Right cardiac atrium (tissue), 5 donors: Measurements from ENCODE around the gene IGFN1. TPM values are rescaled to one million over a fixed set of nuclear protein-coding genes. Genes with fewer than 3 reads are reported as not detected.

Experiments used
- ATAC-seq, 2 donors: fragments of 200-7000 bp; cut with Tn5 transposase; one replicate each; pipeline versions ENCODE4 v1.8.0 to v1.9.1; 2020; ENCODE audit warnings: moderate library complexity in 2 of 2, mild to moderate bottlenecking in 1 of 2
- DNase-seq, 3 donors: peaks; one replicate each; pipeline ENCODE4 v3.0.0-alpha.2; 2020
- H3K27ac ChIP-seq: one replicate; pipeline ENCODE4 v1.5.1; 2013; ENCODE audit warnings: mild to moderate bottlenecking, low read length, control low read depth, moderate library complexity
- H3K27me3 ChIP-seq: one replicate; pipeline ENCODE4 v1.6.1; 2013; ENCODE audit not compliant: control insufficient read depth, insufficient read depth
- H3K4me1 ChIP-seq: one replicate; pipeline ENCODE4 v1.6.1; 2013; ENCODE audit warnings: low read length; ENCODE audit not compliant: control insufficient read depth, insufficient read depth
- H3K4me3 ChIP-seq: one replicate; pipeline ENCODE4 v1.5.1; 2013; ENCODE audit warnings: low read length, control low read depth
- H3K9me3 ChIP-seq: one replicate; pipeline ENCODE4 v1.6.1; 2013; ENCODE audit warnings: low read length; ENCODE audit not compliant: control insufficient read depth
- WGBS: extraction: QIAGEN DNeasy Blood & Tissue Kit; methylation state at CpG from one replicate; pipeline ENCODE4 v1.1.7; 2013; 5-methylcytosine and 5-hydroxymethylcytosine counted together
- intact Hi-C, 4 donors: fragments of 100-400 bp; cut with DNase I; formaldehyde crosslinking; loops; one replicate each; pipeline versions ENCODE4 v1.11.0 to v1.14.0; 2022 to 2023
- polyA plus RNA-seq: library from polyadenylated mRNA; stranded (reverse); fragments of 200-250 nt; gene quantifications from one replicate; pipeline ENCODE4 v1.2.3, GENCODE V29; 2013
- total RNA-seq, 4 donors: library from RNA; stranded (reverse); fragmentation: NEBNext Ultra II Directional; extraction: Animal tissue kit (Norgen Biotek cat#: 25700); gene quantifications; one replicate each; pipeline ENCODE4 v1.2.1, GENCODE V29; 2021
- donor health status: healthy with polysubstance abuse.
- donor health status: DM: no; HTN: yes; CAD: no.
- donor health status: DM: no; HTN: no; CAD: no.
- donor health status: DM: no; HTN: yes; CAD: no; lungs with severe emphysema.
- donor health status: DM: yes; HTN: yes; CAD: no.

The IGFN1 gene
- total and polyA plus RNA-seq, 5 donors: 0.14 to 1.6 (median 0.54) TPM

DNA sequence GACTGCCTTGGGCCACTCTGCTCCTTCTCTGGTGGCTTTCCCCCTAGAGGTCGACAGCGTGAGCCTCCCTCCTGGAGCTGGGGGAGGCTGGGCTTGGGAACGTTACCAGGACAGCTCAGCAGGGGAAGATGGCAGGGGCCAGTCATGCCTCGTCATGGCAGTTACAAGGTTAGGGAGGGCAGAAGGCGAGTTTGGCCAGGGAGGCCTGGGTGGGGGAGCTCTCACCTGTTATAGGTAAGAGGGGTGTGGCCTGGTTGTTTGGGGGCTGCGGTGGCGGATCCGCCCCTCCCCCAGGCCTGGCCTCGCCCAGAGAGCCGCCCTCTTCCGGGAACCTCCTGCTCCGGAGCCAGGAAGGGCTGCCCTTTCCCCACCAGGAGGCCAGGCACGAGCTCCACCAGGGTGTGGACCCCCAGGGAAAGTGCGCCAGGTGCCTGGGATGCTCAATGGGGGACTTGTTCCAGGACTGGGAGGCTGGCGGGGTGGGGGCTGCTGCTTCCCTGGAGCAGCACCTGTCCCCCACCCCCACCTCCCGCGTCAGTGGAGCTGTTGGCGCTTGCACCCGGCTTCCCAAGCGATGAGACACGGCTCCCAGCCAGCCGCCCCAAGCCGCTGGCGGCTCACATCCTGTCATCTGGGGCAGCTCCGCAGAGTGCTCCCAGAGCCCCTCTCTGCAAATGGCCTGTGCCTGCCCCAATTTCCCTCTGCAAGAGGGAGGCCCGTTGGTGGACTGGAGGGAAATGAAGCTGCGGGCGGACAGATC lies 69.0 kb downstream of the IGFN1 start:
- H3K4me1 ChIP-seq: no peaks in the 10 kb centered on the region
- H3K27ac ChIP-seq: no peak overlapping the region
- H3K4me3 ChIP-seq: no peak overlapping the region
- WGBS: 8% methylated on average over 28 of the region's 28 CpGs
- H3K9me3 ChIP-seq: no peaks in the 10 kb centered on the region
- peak; percentile 42 to 68 for ATAC-seq
- no peaks in the 10 kb centered on the region for H3K27me3 ChIP-seq
- DNase-seq: peak in 2 of 3 donors; percentile 37 to 75
- intact Hi-C loops: loop anchor here in 2 of 4 donors (5.0 to 10.0 kb wide), 4 partner anchors 78 to 145 kb away; no protein-coding TSS in a partner anchor

DNA sequence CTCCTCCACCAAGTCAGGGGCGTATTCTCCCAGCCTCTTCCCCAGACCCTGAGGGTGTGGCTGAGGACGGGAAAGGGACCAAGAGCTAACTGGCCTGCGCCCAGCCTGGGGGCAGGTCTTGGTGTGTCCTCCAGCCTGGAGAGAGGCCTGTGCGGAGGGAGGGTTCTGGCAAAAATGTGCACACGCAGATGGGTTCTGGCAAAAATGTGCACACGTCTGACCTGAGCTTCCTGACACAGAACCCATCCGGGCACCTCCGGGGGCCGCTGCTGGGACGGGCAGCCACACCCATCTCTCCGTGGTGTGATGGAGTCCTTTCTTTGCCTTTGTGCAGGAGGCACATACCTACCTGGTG lies 69.6 kb downstream of the IGFN1 start:
- H3K4me3 ChIP-seq: no peak overlapping the region
- DNase-seq: no peak
- H3K4me1 ChIP-seq: no peaks in the 10 kb centered on the region
- H3K27ac ChIP-seq: no peak overlapping the region
- ATAC-seq: peak in 1 of 2 donors; percentile 74
- H3K9me3 ChIP-seq: no peaks in the 10 kb centered on the region
- no peaks in the 10 kb centered on the region for H3K27me3 ChIP-seq
- 18% methylated on average over 11 of the region's 11 CpGs for WGBS
- intact Hi-C loops: loop anchor here in 1 of 4 donors (5.0 kb wide), 1 partner anchor 77 kb away; no protein-coding TSS in a partner anchor

DNA sequence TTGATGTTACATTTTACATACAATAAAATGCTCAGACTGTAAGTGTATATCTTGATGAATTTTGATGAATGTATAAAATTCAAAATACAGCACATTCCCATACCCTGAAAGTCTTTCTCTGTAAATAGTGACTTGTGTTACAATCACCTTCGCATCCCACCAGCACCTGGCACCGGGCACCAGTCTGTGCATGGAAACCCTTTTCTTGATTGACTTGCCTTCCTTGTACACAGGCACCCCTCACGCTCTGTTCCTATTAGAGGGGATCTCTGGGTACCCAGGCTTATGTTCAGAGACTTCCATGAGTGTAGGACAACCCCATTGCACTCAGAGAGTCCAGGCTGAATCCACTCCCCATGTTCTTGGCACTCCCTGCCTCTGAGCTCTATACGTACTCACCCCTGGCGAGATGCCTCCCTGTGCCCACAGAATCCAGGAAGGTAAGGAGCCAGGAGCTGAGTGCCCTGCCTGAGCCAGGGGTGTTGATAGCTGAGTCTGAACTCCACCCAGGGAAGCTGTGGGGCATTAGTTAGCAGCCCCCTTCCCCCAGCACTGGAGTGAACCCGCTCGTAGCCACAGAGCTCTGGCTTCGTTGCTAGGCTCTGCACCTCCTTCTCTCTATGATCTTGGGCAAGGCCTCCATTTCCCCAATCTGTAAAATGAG lies 70.2 kb downstream of the IGFN1 start:
- ATAC-seq (no peak), DNase-seq (no peak)
- H3K27me3 ChIP-seq: no peaks in the 10 kb centered on the region
- whole genome bisulfite sequencing: 93% methylated on average over 8 of the region's 8 CpGs
- intact Hi-C loops: loop anchor here in 1 of 4 donors (5.0 kb wide), 1 partner anchor 77 kb away; no protein-coding TSS in a partner anchor
- no peaks in the 10 kb centered on the region for H3K4me1 ChIP-seq
- no peak overlapping the region for H3K27ac ChIP-seq
- H3K9me3 ChIP-seq: no peaks in the 10 kb centered on the region
- H3K4me3 ChIP-seq: no peak overlapping the region

DNA sequence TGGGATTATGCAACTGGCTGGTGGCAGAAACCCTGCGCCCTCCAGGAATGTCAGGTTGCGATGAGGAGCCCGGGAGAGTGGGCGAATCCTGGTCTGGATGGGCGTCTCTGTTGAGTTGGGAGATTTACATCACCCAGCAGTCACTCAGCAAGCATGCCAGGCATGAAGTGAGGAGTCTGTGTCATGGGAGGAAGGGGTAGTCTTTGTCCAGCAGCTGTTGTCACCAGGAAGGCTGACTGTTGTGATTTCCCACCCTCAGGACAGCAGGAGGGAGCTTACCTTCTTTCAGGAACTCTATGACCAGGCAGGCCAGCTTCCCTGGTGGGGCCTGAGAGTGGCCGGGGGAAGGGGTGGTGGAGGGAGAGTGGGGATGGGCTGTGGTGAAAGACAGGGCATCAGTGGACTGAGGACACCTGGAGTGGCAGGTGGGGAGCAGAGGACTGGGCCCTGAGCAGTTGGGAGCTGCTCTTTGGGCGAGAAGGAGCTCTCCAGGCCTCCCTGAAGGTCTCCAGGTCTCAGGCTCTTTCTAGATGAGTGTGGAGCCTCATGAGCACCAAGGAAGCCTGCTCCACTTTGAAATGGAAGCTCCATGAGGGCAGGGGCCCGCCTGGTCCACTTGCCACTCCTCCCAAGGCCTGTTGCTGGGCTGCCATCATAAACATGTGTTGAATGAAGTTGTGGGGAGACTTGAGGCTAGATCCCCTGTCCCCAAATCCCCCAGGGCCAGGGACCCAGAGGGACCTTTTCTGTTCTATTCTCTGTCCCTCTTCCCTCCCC lies 71.3 kb downstream of the IGFN1 start:
- H3K9me3 ChIP-seq: no peaks in the 10 kb centered on the region
- DNase-seq: no peak
- no peak overlapping the region for H3K27ac ChIP-seq
- 94% methylated on average over 8 of the region's 8 CpGs for WGBS
- ATAC-seq: no peak
- H3K4me1 ChIP-seq: no peaks in the 10 kb centered on the region
- H3K4me3 ChIP-seq: no peak overlapping the region
- intact Hi-C loops: loop anchor here in 1 of 4 donors (5.0 kb wide), 1 partner anchor 75 kb away; no protein-coding TSS in a partner anchor
- no peaks in the 10 kb centered on the region for H3K27me3 ChIP-seq

DNA sequence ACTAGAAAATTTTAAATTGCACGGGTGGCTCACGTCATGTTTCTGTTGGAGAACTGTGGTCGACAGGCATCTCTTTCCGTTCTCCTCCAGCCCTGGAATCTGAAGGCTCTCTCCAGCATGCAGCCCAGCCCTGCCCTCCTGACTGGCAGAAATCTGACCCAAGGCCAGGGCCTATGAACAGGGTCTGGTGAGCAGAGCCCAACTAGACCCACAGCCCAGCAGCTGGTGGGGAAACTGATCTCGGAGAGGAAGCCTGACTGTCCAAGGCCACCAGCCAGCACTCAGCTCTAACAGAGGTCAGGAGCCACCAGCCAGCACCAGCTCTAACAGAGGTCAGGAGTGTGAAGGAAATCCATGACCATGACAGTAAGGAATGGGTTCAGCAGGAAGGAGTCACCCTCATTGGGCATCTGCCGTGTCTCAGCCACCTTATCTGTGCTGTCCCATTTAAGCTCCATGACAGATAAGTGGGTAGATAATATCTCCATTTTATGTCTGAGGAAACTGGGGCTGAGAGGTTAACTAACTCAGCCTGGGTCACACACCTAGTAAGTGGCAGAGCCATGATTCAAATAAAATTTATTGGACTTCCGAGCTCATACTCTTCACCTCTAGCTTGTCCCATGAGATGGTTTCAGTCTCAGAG lies 72.5 kb downstream of the IGFN1 start:
- ATAC-seq (no peak), DNase-seq (no peak)
- Histone ChIP-seq H3K9me3 (no peaks in the 10 kb centered on the region), H3K4me1 (no peaks in the 10 kb centered on the region), H3K4me3 (no peak overlapping the region), H3K27ac (no peak overlapping the region), H3K27me3 (no peaks in the 10 kb centered on the region)
- intact Hi-C loops: loop anchor here in 1 of 4 donors (5.0 kb wide), 1 partner anchor 74 kb away; no protein-coding TSS in a partner anchor
- WGBS: 88% methylated on average over 7 of the region's 7 CpGs

DNA sequence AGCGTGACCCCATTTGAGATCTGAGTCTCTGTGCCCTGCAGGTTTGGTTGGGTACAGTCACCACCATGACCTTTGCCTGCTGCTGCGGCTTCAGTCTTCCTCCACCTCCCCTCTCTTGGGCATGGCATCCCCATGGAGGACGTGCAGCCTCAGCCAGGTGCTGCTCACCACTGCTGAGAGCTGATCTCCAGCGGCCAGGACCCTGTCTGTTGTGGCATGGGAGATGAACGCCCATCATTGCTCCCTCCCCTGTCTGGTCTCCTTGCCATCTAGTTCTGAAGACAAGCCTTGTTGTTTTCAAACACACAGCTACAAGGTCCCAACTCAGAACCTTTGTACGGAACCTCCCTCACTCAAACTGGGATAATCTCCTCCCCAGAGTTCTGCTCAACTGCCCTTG lies 73.4 kb downstream of the IGFN1 start:
- DNase-seq: no peak
- Histone ChIP-seq H3K4me1 (no peaks in the 10 kb centered on the region), H3K9me3 (no peaks in the 10 kb centered on the region), H3K27ac (no peak overlapping the region), H3K27me3 (no peaks in the 10 kb centered on the region), H3K4me3 (no peak overlapping the region)
- ATAC-seq: no peak
- intact Hi-C loops: loop anchor here in 1 of 4 donors (5.0 kb wide), 1 partner anchor 73 kb away; no protein-coding TSS in a partner anchor
- 94% methylated on average over 6 of the region's 6 CpGs for WGBS

DNA sequence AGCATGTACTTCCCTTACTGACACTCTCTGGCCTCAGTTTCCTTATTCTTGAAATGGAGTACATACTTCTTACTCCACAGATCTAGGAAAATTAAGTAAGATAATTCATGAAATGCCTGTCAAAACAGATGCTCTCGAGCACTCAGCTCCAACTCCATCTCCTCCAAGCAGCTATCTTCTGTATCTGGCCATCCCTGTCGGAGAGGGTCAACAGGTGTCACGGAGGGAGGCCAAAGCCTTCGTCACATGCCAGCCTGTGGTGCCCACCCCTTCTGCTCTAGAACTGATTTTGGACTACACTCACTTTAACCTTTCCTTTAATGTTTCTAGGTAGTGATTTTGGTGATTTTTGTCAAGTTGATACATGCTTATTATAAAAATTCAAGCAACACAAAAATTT lies 73.9 kb downstream of the IGFN1 start:
- WGBS: 82% methylated on average over 4 of the region's 4 CpGs
- Histone ChIP-seq H3K27me3 (no peaks in the 10 kb centered on the region), H3K9me3 (no peaks in the 10 kb centered on the region), H3K4me1 (no peaks in the 10 kb centered on the region), H3K27ac (no peak overlapping the region), H3K4me3 (no peak overlapping the region)
- ATAC-seq: no peak
- intact Hi-C loops: loop anchor here in 1 of 4 donors (5.0 kb wide), 1 partner anchor 73 kb away; no protein-coding TSS in a partner anchor
- no peak for DNase-seq

DNA sequence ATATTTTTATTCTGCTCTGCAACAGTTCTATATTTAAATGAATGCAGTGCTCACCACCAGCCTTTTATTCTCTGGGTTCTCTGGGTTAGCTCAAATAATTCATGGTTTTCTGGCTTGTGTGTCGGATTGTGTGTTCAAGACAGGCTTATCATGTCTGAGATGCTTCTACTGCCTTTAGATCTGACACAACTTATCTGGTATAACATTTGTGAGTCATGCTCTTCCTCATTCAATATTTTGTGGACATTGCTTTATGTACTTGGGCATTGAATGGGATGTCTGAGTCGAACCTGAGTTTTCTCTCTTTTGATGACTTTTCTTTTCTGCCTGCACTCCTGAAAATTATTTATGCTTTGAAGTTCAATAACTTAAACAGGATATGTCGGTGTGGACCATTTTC lies 75.1 kb downstream of the IGFN1 start:
- intact Hi-C loops: no loop called here
- WGBS: 80% methylated on average over 3 of the region's 3 CpGs
- DNase-seq: no peak

DNA sequence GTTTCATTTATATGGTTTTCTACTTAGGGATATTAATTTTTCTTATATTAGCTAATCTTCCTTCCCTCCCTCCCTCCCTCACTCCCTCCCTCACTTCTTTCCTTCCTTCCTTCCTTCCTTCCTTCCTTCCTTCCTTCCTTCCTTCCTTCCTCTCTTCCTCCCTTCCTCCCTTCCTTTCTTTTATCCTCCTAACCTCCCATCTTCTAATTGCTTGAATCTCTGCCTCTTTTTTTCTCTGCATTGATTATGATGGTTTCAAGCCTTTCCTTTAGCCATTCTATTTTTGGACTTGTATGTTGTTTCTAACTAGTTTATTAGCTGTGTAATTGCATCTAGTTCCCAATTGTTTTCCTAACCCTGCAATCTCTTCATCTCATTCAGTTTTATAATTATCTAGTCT lies 75.7 kb downstream of the IGFN1 start:
- no peak for DNase-seq
- ATAC-seq: no peak
- Histone ChIP-seq H3K27ac (no peak overlapping the region), H3K4me3 (no peak overlapping the region), H3K4me1 (no peaks in the 10 kb centered on the region), H3K27me3 (no peaks in the 10 kb centered on the region), H3K9me3 (no peaks in the 10 kb centered on the region)
- intact Hi-C loops: no loop called here

More for the DNA sequence above, 75.1 kb downstream of the IGFN1 start:
- no peak overlapping the region for H3K27ac ChIP-seq
- H3K4me1 ChIP-seq: no peaks in the 10 kb centered on the region
- no peaks in the 10 kb centered on the region for H3K27me3 ChIP-seq
- no peaks in the 10 kb centered on the region for H3K9me3 ChIP-seq
- H3K4me3 ChIP-seq: no peak overlapping the region
- ATAC-seq: no peak

DNA sequence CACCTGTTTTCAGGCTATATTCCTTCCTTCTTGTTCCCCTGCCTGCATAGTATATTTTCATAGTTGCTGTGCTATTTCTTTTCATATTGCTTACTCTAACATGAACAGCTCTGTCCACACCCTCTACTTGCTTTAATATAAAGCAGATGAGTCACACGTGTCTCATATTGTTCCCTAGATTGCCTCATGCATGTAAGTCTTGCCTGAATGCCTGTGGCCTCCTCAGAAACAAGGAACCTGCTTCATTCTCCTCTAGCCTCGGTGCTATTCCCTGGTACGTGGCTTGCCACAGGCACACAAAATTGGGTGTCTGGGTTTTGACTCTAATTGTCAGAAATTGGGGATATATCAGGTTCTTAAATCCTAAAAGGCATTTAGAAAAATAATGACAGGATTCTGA lies 76.2 kb downstream of the IGFN1 start:
- Histone ChIP-seq H3K4me1 (no peaks in the 10 kb centered on the region), H3K4me3 (no peak overlapping the region), H3K27me3 (no peaks in the 10 kb centered on the region), H3K27ac (no peak overlapping the region), H3K9me3 (no peaks in the 10 kb centered on the region)
- ATAC-seq (no peak), DNase-seq (no peak)
- intact Hi-C loops: no loop called here
- 53% methylated on average over 3 of the region's 3 CpGs for WGBS
